Activated T-cell treated with anti-CD3 and anti-CD28 coated beads, Interleukin-2, amount 50 U/mL, for 72 hours (primary cell): ENCODE results near the gene PHACTR3. TPM values are rescaled to one million over a fixed set of nuclear protein-coding genes. Genes with fewer than 3 reads are reported as not detected.
"Not testable (repeated sequence)": the region's sequence is repeated elsewhere in the genome, so short reads cannot be mapped to it uniquely, and the experiment has no call there.

Experiments
- ATAC-seq, 2 donors: fragments of 150-1000 bp; cut with Tn5 transposase; replicated peaks in 1 of 2; 2 replicates each; pipeline ENCODE4 v1.10.0; 2021; ENCODE audit warnings: moderate library complexity in 2 of 2, mild to moderate bottlenecking in 1 of 2
- DNase-seq, 2 donors: peaks; one replicate each; pipeline ENCODE4 v3.0.0; 2021 to 2022; ENCODE audit warnings: mixed read lengths in 1 of 2
- H3K27ac Mint-ChIP-seq: one replicate; pipeline ENCODE4 v1.8.0; 2022; ENCODE audit warnings: mild to moderate bottlenecking, moderate library complexity, mixed read lengths
- H3K27me3 Mint-ChIP-seq: one replicate; pipeline ENCODE4 v1.8.0; 2022; ENCODE audit warnings: low read depth, mixed read lengths
- H3K36me3 Mint-ChIP-seq, 2 donors: one replicate each; pipeline ENCODE4 v1.8.0; 2022; ENCODE audit warnings: mixed read lengths in 2 of 2, mild to moderate bottlenecking in 1 of 2; ENCODE audit not compliant: insufficient read depth in 2 of 2
- H3K4me1 Mint-ChIP-seq: one replicate; pipeline ENCODE4 v1.8.0; 2022; ENCODE audit warnings: low read depth, mixed read lengths
- H3K4me3 Mint-ChIP-seq, 2 donors: one replicate each; pipeline ENCODE4 v1.8.0; 2022; ENCODE audit warnings: mild to moderate bottlenecking in 2 of 2, mixed read lengths in 2 of 2, moderate library complexity in 2 of 2
- H3K9me3 Mint-ChIP-seq, 2 donors: one replicate each; pipeline ENCODE4 v1.8.0; 2022; ENCODE audit warnings: mixed read lengths in 2 of 2
- total RNA-seq, 2 donors: library from RNA; stranded (reverse); gene quantifications; one replicate each; pipeline ENCODE4 v1.2.3, GENCODE V29; 2022

PHACTR3 gene
- total RNA-seq, 2 donors from 2014 or later, result not detected

DNA sequence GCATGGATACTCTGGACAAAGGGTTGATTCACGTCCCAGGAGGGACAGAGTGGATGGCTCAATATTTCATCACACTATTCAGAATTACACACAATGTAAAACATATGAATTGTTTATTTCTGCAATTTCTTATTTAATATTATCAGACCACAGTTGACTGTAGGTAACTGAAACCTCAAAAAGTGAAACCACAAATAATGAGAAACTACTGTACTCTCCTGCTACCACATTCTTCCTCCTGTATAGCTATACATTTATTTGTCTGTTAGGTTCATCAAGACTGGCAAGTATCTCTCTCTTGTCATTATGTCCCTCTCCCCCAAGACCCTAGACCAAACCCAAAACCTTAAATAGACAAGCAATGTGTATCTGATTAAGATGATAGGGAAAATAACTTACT lies 269.1 kb downstream of the PHACTR3 start:
- Mint-ChIP-seq H3K4me1 (no peaks in the 10 kb centered on the region), H3K36me3 (no peaks in the 10 kb centered on the region), H3K4me3 (no peak overlapping the region), H3K27me3 (no peaks in the 10 kb centered on the region), H3K9me3 (no peaks in the 10 kb centered on the region), H3K27ac (no peak overlapping the region)
- no peak for ATAC-seq
- no peak for DNase-seq

DNA sequence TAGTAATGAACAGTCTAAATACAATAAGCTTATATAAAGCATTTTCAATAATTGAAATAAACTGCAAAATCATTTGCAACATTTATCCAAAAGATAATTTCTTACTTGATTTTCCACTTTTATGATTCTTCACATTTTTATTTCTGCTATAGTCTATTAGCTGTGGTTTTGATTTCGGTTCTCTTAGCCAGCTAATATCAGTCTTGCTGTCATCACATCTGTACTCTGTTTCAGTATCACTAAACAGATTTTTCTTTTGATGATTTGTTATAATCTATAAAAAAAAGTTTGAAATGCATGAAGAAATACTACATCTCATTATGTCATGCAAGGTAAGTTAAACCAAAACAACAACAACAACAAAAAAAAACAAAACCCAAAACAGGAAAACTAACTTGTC lies 275.9 kb downstream of the PHACTR3 start:
- no peaks in the 10 kb centered on the region for H3K9me3 Mint-ChIP-seq
- H3K4me1 Mint-ChIP-seq, result no peaks in the 10 kb centered on the region

DNA sequence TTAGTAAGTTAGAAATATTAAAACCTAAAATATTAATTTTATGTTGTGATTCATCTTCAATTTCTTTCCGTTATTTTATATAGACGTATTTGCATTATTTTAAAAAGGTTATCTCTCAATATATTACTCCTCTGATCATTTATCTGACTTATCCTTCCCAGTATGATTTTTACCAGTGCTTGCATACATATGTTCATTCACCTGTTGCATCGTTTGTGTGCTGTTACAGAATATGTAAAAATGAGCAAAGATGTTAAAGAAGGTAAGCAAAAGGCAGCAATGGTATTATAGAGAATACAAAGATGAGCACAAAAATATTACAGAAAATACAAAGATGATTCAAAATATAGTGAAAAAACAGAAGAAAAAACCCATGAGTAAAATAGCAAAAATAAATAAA lies 280.2 kb downstream of the PHACTR3 start:
- Mint-ChIP-seq H3K27ac (no peak overlapping the region), H3K36me3 (peaks cover 0 to 4% of the 10 kb centered on the region in 2 donors), H3K27me3 (no peaks in the 10 kb centered on the region), H3K4me3 (no peak overlapping the region), H3K4me1 (no peaks in the 10 kb centered on the region), H3K9me3 (no peaks in the 10 kb centered on the region)
- ATAC-seq (no peak), DNase-seq (no peak)

More for the DNA sequence above, 275.9 kb downstream of the PHACTR3 start:
- H3K4me3 Mint-ChIP-seq, result no peak overlapping the region
- no peak overlapping the region for H3K27ac Mint-ChIP-seq
- H3K36me3 Mint-ChIP-seq, result no peaks in the 10 kb centered on the region
- DNase-seq (no peak), ATAC-seq (no peak)
- no peaks in the 10 kb centered on the region for H3K27me3 Mint-ChIP-seq

DNA sequence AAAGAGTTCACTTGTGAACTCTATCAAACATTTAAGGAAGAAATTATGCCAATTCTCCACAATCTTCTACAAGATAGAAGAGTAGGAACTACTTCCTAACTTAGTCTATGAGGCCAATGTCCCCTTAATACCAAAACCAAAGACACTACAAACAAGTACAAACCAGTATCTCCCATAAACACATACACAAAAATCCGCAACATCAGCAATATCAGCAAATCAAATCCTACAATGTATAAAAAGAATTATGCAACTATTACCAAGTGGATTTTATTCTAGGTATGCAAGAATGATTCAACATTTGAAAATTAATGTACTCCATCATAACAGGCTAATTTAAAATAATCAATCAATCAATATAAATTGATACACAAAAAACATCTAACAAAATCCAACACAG lies 283.7 kb downstream of the PHACTR3 start:
- Mint-ChIP-seq H3K4me3 (no peak overlapping the region), H3K4me1 (no peaks in the 10 kb centered on the region), H3K36me3 (peaks cover 2 to 4% of the 10 kb centered on the region in 2 donors), H3K9me3 (no peaks in the 10 kb centered on the region), H3K27me3 (no peaks in the 10 kb centered on the region), H3K27ac (no peak overlapping the region)
- no peak for ATAC-seq
- DNase-seq, result no peak

DNA sequence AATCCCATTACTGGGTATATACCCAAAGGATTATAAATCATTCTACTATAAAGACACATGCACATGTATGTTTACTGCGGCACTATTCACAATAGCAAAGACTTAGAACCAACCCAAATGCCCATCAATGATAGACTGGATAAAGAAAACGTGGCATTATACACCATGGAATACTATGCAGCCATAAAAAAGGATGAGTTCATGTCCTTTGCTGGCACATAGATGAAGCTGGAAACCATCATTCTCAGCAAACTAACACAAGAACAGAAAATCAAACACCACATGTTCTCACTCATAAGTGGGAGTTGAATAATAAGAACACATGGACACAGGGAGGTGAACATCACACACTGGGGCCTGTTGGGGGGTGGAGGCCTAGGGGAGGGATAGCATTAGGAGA lies 285.7 kb downstream of the PHACTR3 start:
- H3K27ac Mint-ChIP-seq, H3K36me3 Mint-ChIP-seq, ATAC-seq, H3K27me3 Mint-ChIP-seq, H3K4me1 Mint-ChIP-seq, DNase-seq, H3K4me3 Mint-ChIP-seq, H3K9me3 Mint-ChIP-seq: not testable (repeated sequence)

DNA sequence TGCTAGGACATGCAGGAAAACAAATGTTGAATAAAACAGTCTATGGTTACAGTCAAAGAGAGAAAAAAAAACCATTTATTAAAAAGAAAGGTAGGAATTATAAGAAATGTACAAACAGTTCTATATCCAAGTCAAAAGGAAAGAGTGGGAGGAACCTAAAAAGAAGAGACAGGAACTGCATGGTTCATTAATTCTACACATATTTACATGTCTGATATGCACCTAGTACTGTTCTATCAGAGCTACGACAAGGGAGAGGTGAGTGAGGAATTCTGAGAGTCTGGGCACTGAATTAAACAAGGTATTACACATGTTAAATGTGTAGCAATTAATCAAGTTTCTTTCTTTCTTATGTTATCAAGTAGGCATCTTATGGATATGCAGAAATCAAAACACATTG lies 287.2 kb downstream of the PHACTR3 start:
- Mint-ChIP-seq H3K9me3 (no peaks in the 10 kb centered on the region), H3K27ac (no peak overlapping the region), H3K4me1 (no peaks in the 10 kb centered on the region), H3K27me3 (no peaks in the 10 kb centered on the region), H3K36me3 (peaks cover 2 to 4% of the 10 kb centered on the region in 2 donors), H3K4me3 (no peak overlapping the region)
- ATAC-seq (no peak), DNase-seq (no peak)

- Mint-ChIP-seq H3K36me3 (peaks cover 0 to 2% of the 10 kb centered on the region in 2 donors), H3K27ac (no peak overlapping the region), H3K9me3 (no peaks in the 10 kb centered on the region), H3K4me3 (no peak overlapping the region), H3K4me1 (no peaks in the 10 kb centered on the region), H3K27me3 (no peaks in the 10 kb centered on the region)
- DNase-seq (no peak), ATAC-seq (no peak)
Observed at GRCh38 chr20:59895908-59896307, 291.6 kb downstream of the PHACTR3 start.
